ENCODE data around the gene HNRNPUL1.

The HNRNPUL1 gene

GRCh38 chr19:41335467-41335866, 71.3 kb downstream of the HNRNPUL1 start:
- H3K36me3 ChIP-seq (ENCODE audit: insufficient read depth, low read length), result peaks cover 72% of the 10 kb centered on the region; the same call in 1 of the 2 replicates
- H3K79me2 ChIP-seq (ENCODE audit: insufficient read depth, low read length), result peaks cover 11% of the 10 kb centered on the region; the same call in 1 of the 2 replicates

DNA sequence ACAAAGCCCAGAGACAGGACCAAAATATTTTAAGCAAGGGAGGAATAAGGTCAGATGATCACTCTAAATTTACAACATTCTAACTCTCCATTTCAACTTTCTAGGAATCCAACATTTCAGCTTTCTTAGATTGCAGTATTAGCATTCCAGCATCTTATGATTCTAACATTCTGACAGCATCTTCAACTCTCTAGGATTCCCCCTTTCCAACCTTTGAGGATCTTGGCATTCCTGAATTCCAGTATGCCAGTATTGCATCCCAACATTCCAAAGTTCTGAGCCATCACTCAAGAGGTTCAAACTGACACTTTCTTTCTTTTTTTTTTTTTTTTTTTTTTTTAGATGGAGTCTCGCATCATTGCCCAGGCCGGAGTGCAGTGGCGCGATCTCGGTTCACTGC, 75.8 kb downstream of the HNRNPUL1 start:
- H4K20me1 ChIP-seq (ENCODE audit: insufficient read depth, low read length, poor library complexity, severe bottlenecking), result peaks cover 23% of the 10 kb centered on the region
- H3K27me3 ChIP-seq (ENCODE audit: insufficient read depth, low read length, poor library complexity, severe bottlenecking), result no peaks in the 10 kb centered on the region
- TF ChIP-seq EZH2phosphoT487 (IDR thresholded peaks at IDR 0.05; ENCODE audit: borderline replicate concordance), result no peak
- TF ChIP-seq, protein P1, sequence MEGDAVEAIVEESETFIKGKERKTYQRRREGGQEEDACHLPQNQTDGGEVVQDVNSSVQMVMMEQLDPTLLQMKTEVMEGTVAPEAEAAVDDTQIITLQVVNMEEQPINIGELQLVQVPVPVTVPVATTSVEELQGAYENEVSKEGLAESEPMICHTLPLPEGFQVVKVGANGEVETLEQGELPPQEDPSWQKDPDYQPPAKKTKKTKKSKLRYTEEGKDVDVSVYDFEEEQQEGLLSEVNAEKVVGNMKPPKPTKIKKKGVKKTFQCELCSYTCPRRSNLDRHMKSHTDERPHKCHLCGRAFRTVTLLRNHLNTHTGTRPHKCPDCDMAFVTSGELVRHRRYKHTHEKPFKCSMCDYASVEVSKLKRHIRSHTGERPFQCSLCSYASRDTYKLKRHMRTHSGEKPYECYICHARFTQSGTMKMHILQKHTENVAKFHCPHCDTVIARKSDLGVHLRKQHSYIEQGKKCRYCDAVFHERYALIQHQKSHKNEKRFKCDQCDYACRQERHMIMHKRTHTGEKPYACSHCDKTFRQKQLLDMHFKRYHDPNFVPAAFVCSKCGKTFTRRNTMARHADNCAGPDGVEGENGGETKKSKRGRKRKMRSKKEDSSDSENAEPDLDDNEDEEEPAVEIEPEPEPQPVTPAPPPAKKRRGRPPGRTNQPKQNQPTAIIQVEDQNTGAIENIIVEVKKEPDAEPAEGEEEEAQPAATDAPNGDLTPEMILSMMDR (conservative IDR thresholded peaks at IDR 0.05; ENCODE audit: low read length), result no peak
- no peak overlapping the region for H3K9ac ChIP-seq (ENCODE audit: low read depth, low read length, poor library complexity, severe bottlenecking)
- no peak overlapping the region for H3K4me2 ChIP-seq (ENCODE audit: low read depth, low read length, poor library complexity, severe bottlenecking)
- H3K4me3 ChIP-seq (ENCODE audit: low read length, poor library complexity, severe bottlenecking), result no peak overlapping the region
- H3K36me3 ChIP-seq (ENCODE audit: insufficient read depth, low read length), result peaks cover 69% of the 10 kb centered on the region; the same call in 1 of the 2 replicates
- no peak overlapping the region for H2AFZ ChIP-seq (ENCODE audit: low read length)
- H3K4me1 ChIP-seq (ENCODE audit: insufficient read depth, low read length, poor library complexity, severe bottlenecking), result peaks cover 13% of the 10 kb centered on the region
- H3F3A ChIP-seq (ENCODE audit: low read depth), result no peaks in the 10 kb centered on the region
- no peaks in the 10 kb centered on the region for H3K9me2 ChIP-seq (replicated peaks; ENCODE audit: low read depth, low read length)
- peaks cover 31% of the 10 kb centered on the region; the same call in 1 of the 2 replicates for H3K79me2 ChIP-seq (ENCODE audit: insufficient read depth, low read length)
- H3K9me3 ChIP-seq (ENCODE audit: insufficient read depth, low read depth, low read length), result no peaks in the 10 kb centered on the region

More at GRCh38 chr19:41335467-41335866, 71.3 kb downstream of the HNRNPUL1 start:
- Histone ChIP-seq H3K9ac (ENCODE audit: low read depth, low read length, poor library complexity, severe bottlenecking) (no peak overlapping the region), H2AFZ (ENCODE audit: low read length) (no peak overlapping the region), H3K27me3 (ENCODE audit: insufficient read depth, low read length, poor library complexity, severe bottlenecking) (no peaks in the 10 kb centered on the region), H3K4me1 (ENCODE audit: insufficient read depth, low read length, poor library complexity, severe bottlenecking) (peaks cover 2% of the 10 kb centered on the region), H3K9me3 (ENCODE audit: insufficient read depth, low read depth, low read length) (no peaks in the 10 kb centered on the region), H4K20me1 (ENCODE audit: insufficient read depth, low read length, poor library complexity, severe bottlenecking) (peaks cover 13% of the 10 kb centered on the region), H3K4me3 (ENCODE audit: low read length, poor library complexity, severe bottlenecking) (no peak overlapping the region), H3F3A (ENCODE audit: low read depth) (no peaks in the 10 kb centered on the region), H3K9me2 (replicated peaks; ENCODE audit: low read depth, low read length) (no peaks in the 10 kb centered on the region), H3K4me2 (ENCODE audit: low read depth, low read length, poor library complexity, severe bottlenecking) (no peak overlapping the region)
- TF ChIP-seq EZH2phosphoT487 (IDR thresholded peaks at IDR 0.05; ENCODE audit: borderline replicate concordance), result no peak
- TF ChIP-seq, protein P1 (conservative IDR thresholded peaks at IDR 0.05; ENCODE audit: low read length), result no peak

GRCh38 chr19:41341669-41342490, 77.7 kb downstream of the HNRNPUL1 start:
- Histone ChIP-seq H3F3A (ENCODE audit: low read depth) (no peaks in the 10 kb centered on the region), H2AFZ (ENCODE audit: low read length) (no peak overlapping the region), H3K9me3 (ENCODE audit: insufficient read depth, low read depth, low read length) (no peaks in the 10 kb centered on the region), H4K20me1 (ENCODE audit: insufficient read depth, low read length, poor library complexity, severe bottlenecking) (peaks cover 27% of the 10 kb centered on the region), H3K4me3 (ENCODE audit: low read length, poor library complexity, severe bottlenecking) (no peak overlapping the region), H3K9me2 (replicated peaks; ENCODE audit: low read depth, low read length) (no peaks in the 10 kb centered on the region), H3K4me1 (ENCODE audit: insufficient read depth, low read length, poor library complexity, severe bottlenecking) (peaks cover 13% of the 10 kb centered on the region), H3K36me3 (ENCODE audit: insufficient read depth, low read length) (peaks cover 66% of the 10 kb centered on the region; the same call in 1 of the 2 replicates), H3K79me2 (ENCODE audit: insufficient read depth, low read length) (peaks cover 43% of the 10 kb centered on the region; the same call in 1 of the 2 replicates), H3K9ac (ENCODE audit: low read depth, low read length, poor library complexity, severe bottlenecking) (no peak overlapping the region), H3K27me3 (ENCODE audit: insufficient read depth, low read length, poor library complexity, severe bottlenecking) (no peaks in the 10 kb centered on the region), H3K4me2 (ENCODE audit: low read depth, low read length, poor library complexity, severe bottlenecking) (no peak overlapping the region)
- TF ChIP-seq, protein P1 (conservative IDR thresholded peaks at IDR 0.05; ENCODE audit: low read length), result no peak
- no peak for TF ChIP-seq EZH2phosphoT487 (IDR thresholded peaks at IDR 0.05; ENCODE audit: borderline replicate concordance)

Measured in Loucy (cell line).